ENCODE results near the gene ATF6. TPM values are rescaled to one million over a fixed set of nuclear protein-coding genes. Genes with fewer than 3 reads are reported as not detected.

Gene ATF6
- total RNA-seq, 1 donor from 2014 or later: 31.0 TPM

GRCh38 chr1:161900160-161900559 is 134.0 kb downstream of the ATF6 start:
- no peak for DNase-seq

GRCh38 chr1:161902182-161902581 is 136.1 kb downstream of the ATF6 start:
- DNase-seq: no peak

GRCh38 chr1:161905269-161905884 is 139.3 kb downstream of the ATF6 start:
- DNase-seq: no peak

- DNase-seq: no peak
Measured at GRCh38 chr1:161907265-161907664, 141.1 kb downstream of the ATF6 start.

GRCh38 chr1:161908264-161908663 is 142.1 kb downstream of the ATF6 start:
- DNase-seq: no peak

GRCh38 chr1:161910604-161911003 is 144.5 kb downstream of the ATF6 start:
- no peak for DNase-seq

GRCh38 chr1:161913482-161914140 is 147.5 kb downstream of the ATF6 start:
- DNase-seq: no peak

GRCh38 chr1:161914595-161914994 is 148.5 kb downstream of the ATF6 start:
- DNase-seq: no peak

- DNase-seq: no peak
Measured at GRCh38 chr1:161915051-161915503, 149.0 kb downstream of the ATF6 start.

GRCh38 chr1:161915978-161916377 is 149.9 kb downstream of the ATF6 start:
- no peak for DNase-seq

- DNase-seq: no peak
Measured at GRCh38 chr1:161919229-161919628, 153.1 kb downstream of the ATF6 start.

GRCh38 chr1:161921491-161921890 is 155.4 kb downstream of the ATF6 start:
- DNase-seq: no peak

- no peak for DNase-seq
Measured at GRCh38 chr1:161921990-161922389, 155.9 kb downstream of the ATF6 start.

GRCh38 chr1:161928056-161928455 is 161.9 kb downstream of the ATF6 start:
- DNase-seq: no peak

GRCh38 chr1:161929137-161929536 is 163.0 kb downstream of the ATF6 start:
- DNase-seq: no peak

GRCh38 chr1:161930064-161930463 is 163.9 kb downstream of the ATF6 start:
- DNase-seq: no peak

GRCh38 chr1:161932668-161933067 is 166.5 kb downstream of the ATF6 start:
- no peak for DNase-seq

- no peak for DNase-seq
Measured at GRCh38 chr1:161933592-161934588, 167.8 kb downstream of the ATF6 start.

- DNase-seq: no peak
Measured at GRCh38 chr1:161935264-161935663, 169.1 kb downstream of the ATF6 start.

GRCh38 chr1:161936786-161937185 is 170.7 kb downstream of the ATF6 start:
- no peak for DNase-seq

GRCh38 chr1:161940866-161941591 is 174.9 kb downstream of the ATF6 start:
- DNase-seq: no peak

GRCh38 chr1:161941726-161942436 is 175.8 kb downstream of the ATF6 start:
- no peak for DNase-seq
